ENCODE measurements around the gene HAUS1.
"Not testable (repeated sequence)": the region's sequence is repeated elsewhere in the genome, so short reads cannot be mapped to it uniquely, and the experiment has no call there.

HAUS1 gene

GRCh38 chr18:46104128-46104911 is at the start of gene HAUS1:
Gene HAUS1 (plus strand): TSS chr18:46104385. CDS start chr18:46104412, 27 bp downstream.
- DNase-seq, result peak; percentile 67

- no peak for DNase-seq
Observed at GRCh38 chr18:46054956-46055837, 49.0 kb upstream of the HAUS1 start.

GRCh38 chr18:46055838-46056230 is 48.4 kb upstream of the HAUS1 start:
- no peak for DNase-seq

- DNase-seq, result no peak
Observed at GRCh38 chr18:46060359-46060841, 43.8 kb upstream of the HAUS1 start.

GRCh38 chr18:46061387-46061786 is 42.8 kb upstream of the HAUS1 start:
- no peak for DNase-seq

GRCh38 chr18:46061796-46062195 is 42.4 kb upstream of the HAUS1 start:
- DNase-seq, result no peak

GRCh38 chr18:46062781-46063180 is 41.4 kb upstream of the HAUS1 start:
- DNase-seq, result no peak

GRCh38 chr18:46067438-46068007 is 36.7 kb upstream of the HAUS1 start:
- no peak for DNase-seq

- no peak for DNase-seq
Observed at GRCh38 chr18:46068763-46069162, 35.4 kb upstream of the HAUS1 start.

- DNase-seq, result no peak
Observed at GRCh38 chr18:46069524-46069923, 34.7 kb upstream of the HAUS1 start.

- no peak for DNase-seq
Observed at GRCh38 chr18:46070232-46070631, 34.0 kb upstream of the HAUS1 start.

- DNase-seq, result no peak
Observed at GRCh38 chr18:46070815-46071652, 33.2 kb upstream of the HAUS1 start.

GRCh38 chr18:46071653-46072375 is 32.4 kb upstream of the HAUS1 start, which contains the start of gene PSTPIP2:
Gene PSTPIP2 (minus strand): TSS chr18:46072260. CDS start chr18:46072188, 72 bp downstream.
- DNase-seq, result no peak

- DNase-seq, result no peak
Observed at GRCh38 chr18:46072376-46072867, 31.8 kb upstream of the HAUS1 start.

- DNase-seq, result no peak
Observed at GRCh38 chr18:46072959-46073358, 31.2 kb upstream of the HAUS1 start.

GRCh38 chr18:46073474-46074331 is 30.5 kb upstream of the HAUS1 start:
- DNase-seq, result peak; percentile 15

GRCh38 chr18:46079336-46079735 is 24.8 kb upstream of the HAUS1 start:
- no peak for DNase-seq

GRCh38 chr18:46080156-46080555 is 24.0 kb upstream of the HAUS1 start:
- no peak for DNase-seq

GRCh38 chr18:46084431-46084830 is 19.8 kb upstream of the HAUS1 start:
- no peak for DNase-seq

- DNase-seq, result not testable (repeated sequence)
Observed at GRCh38 chr18:46088501-46088900, 15.7 kb upstream of the HAUS1 start.

All from DMS 273 treated with DMSO at 0.1 percent for 48 hours (cell line).